HEK293 (cell line): ENCODE data around the gene HOXC5.

Experiments
- CTCF ChIA-PET: fragments of 350-600 bp; formaldehyde crosslinking; extraction: SDS; loops from one replicate; lab custom pipeline; 2021; ENCODE audit warnings: antibody characterized with exemption; lab: Yijun Ruan, JAX
- POLR2A ChIA-PET: fragments of 300-600 bp; formaldehyde crosslinking; extraction: SDS; loops from one replicate; lab custom pipeline; 2020; ENCODE audit warnings: antibody characterized with exemption, inconsistent platforms; lab: Yijun Ruan, JAX
- H3K27ac ChIP-seq: fragments of 200-500 bp; sonication (Bioruptor generic); 2 replicates; pipeline ENCODE4 v1.5.1; 2014; ENCODE audit warnings: low read depth, low read length, control low read depth, inconsistent platforms; ENCODE audit errors: extremely low read depth
- H3K36me3 ChIP-seq, 2 experiments: fragments of 200-500 bp in 1 of 2; sonication (Bioruptor generic) in 1 of 2; 1 replicate in 1 of 2; 2 replicates in 1 of 2; pipeline ENCODE4 v1.5.1; 2014 to 2017; ENCODE audit warnings: inconsistent platforms in 2 of 2, low read length in 2 of 2; ENCODE audit not compliant: control insufficient read depth in 2 of 2, insufficient read depth in 1 of 2
- H3K4me1 ChIP-seq: fragments of 200-500 bp; sonication (Bioruptor generic); 2 replicates; pipeline ENCODE4 v1.5.1; 2014; ENCODE audit warnings: mild to moderate bottlenecking, low read length, inconsistent platforms; ENCODE audit not compliant: control insufficient read depth, insufficient read depth
- H3K4me3 ChIP-seq: 2 replicates; pipeline ENCODE4 v1.5.1; 2011; ENCODE audit warnings: low read depth, mild to moderate bottlenecking, control low read depth, low read length, moderate library complexity
- H3K9me3 ChIP-seq: fragments of 200-500 bp; sonication (Bioruptor generic); 2 replicates; pipeline ENCODE4 v1.5.1; 2014; ENCODE audit warnings: low read depth, low read length, inconsistent platforms; ENCODE audit not compliant: control insufficient read depth, insufficient read depth
- FEZF1 ChIP-seq: fragments of 450-650 bp; formaldehyde crosslinking; IDR thresholded peaks from 2 replicates; pipeline ENCODE4 v1.5.1; 2016; ENCODE audit warnings: missing biosample characterization, missing genetic modification characterization
- GLI4 ChIP-seq: fragments of 450-650 bp; formaldehyde crosslinking; IDR thresholded peaks from 2 replicates; pipeline ENCODE4 v1.5.1; 2016; ENCODE audit warnings: missing biosample characterization, missing genetic modification characterization
- KLF16 ChIP-seq: fragments of 450-650 bp; formaldehyde crosslinking; IDR thresholded peaks from 2 replicates; pipeline ENCODE4 v1.5.1; 2017; ENCODE audit warnings: missing biosample characterization, missing genetic modification characterization
- SP7 ChIP-seq: fragments of 450-650 bp; formaldehyde crosslinking; IDR thresholded peaks from 2 replicates; pipeline ENCODE4 v1.5.1; 2016; ENCODE audit warnings: missing biosample characterization, missing genetic modification characterization
- TRIM28 ChIP-seq: IDR thresholded peaks from 2 replicates; pipeline ENCODE4 v1.6.1; 2011; ENCODE audit warnings: low read length, control low read depth, borderline replicate concordance
- ZBTB1 ChIP-seq: fragments of 450-650 bp; formaldehyde crosslinking; IDR thresholded peaks from 2 replicates; pipeline ENCODE4 v1.5.1; 2016; ENCODE audit warnings: missing biosample characterization, missing genetic modification characterization
- ZBTB8A ChIP-seq: fragments of 450-650 bp; formaldehyde crosslinking; IDR thresholded peaks from 2 replicates; pipeline ENCODE4 v1.5.1; 2016; ENCODE audit warnings: missing biosample characterization, missing genetic modification characterization
- ZFP69B ChIP-seq: fragments of 450-650 bp; formaldehyde crosslinking; IDR thresholded peaks from 2 replicates; pipeline ENCODE4 v1.5.1; 2016; ENCODE audit warnings: missing biosample characterization, missing genetic modification characterization
- ZNF10 ChIP-seq: fragments of 450-650 bp; formaldehyde crosslinking; IDR thresholded peaks from 2 replicates; pipeline ENCODE4 v1.5.1; 2017; ENCODE audit warnings: missing biosample characterization, missing genetic modification characterization
- ZNF138 ChIP-seq: fragments of 450-650 bp; formaldehyde crosslinking; IDR thresholded peaks from 2 replicates; pipeline ENCODE4 v1.5.1; 2016; ENCODE audit warnings: missing biosample characterization, missing genetic modification characterization, borderline replicate concordance
- ZNF148 ChIP-seq: fragments of 450-650 bp; formaldehyde crosslinking; IDR thresholded peaks from 2 replicates; pipeline ENCODE4 v1.5.0; 2017; ENCODE audit warnings: missing biosample characterization, missing genetic modification characterization, borderline replicate concordance
- ZNF2 ChIP-seq: fragments of 450-650 bp; formaldehyde crosslinking; IDR thresholded peaks from 2 replicates; pipeline ENCODE4 v1.5.1; 2016; ENCODE audit warnings: missing biosample characterization, missing genetic modification characterization
- ZNF239 ChIP-seq: fragments of 450-650 bp; formaldehyde crosslinking; IDR thresholded peaks from 2 replicates; pipeline ENCODE4 v1.5.1; 2016; ENCODE audit warnings: missing biosample characterization, missing genetic modification characterization
- ZNF24 ChIP-seq: fragments of 450-650 bp; formaldehyde crosslinking; IDR thresholded peaks from 2 replicates; pipeline ENCODE4 v1.5.1; 2016; ENCODE audit warnings: missing biosample characterization, missing genetic modification characterization
- ZNF394 ChIP-seq: fragments of 450-650 bp; formaldehyde crosslinking; IDR thresholded peaks from 2 replicates; pipeline ENCODE4 v1.5.1; 2016; ENCODE audit warnings: missing biosample characterization, missing genetic modification characterization, mild to moderate bottlenecking, moderate library complexity, borderline replicate concordance
- ZNF449 ChIP-seq: fragments of 450-650 bp; formaldehyde crosslinking; IDR thresholded peaks from 2 replicates; pipeline ENCODE4 v1.5.1; 2017; ENCODE audit warnings: missing biosample characterization, mild to moderate bottlenecking, missing genetic modification characterization, moderate library complexity
- ZNF473 ChIP-seq: fragments of 450-650 bp; formaldehyde crosslinking; IDR thresholded peaks from 2 replicates; pipeline ENCODE4 v1.5.1; 2017; ENCODE audit warnings: missing biosample characterization, missing genetic modification characterization
- ZNF48 ChIP-seq: fragments of 450-650 bp; formaldehyde crosslinking; IDR thresholded peaks from 2 replicates; pipeline ENCODE4 v1.5.1; 2016; ENCODE audit warnings: missing biosample characterization, missing genetic modification characterization
- ZNF501 ChIP-seq: fragments of 450-650 bp; formaldehyde crosslinking; IDR thresholded peaks from 2 replicates; pipeline ENCODE4 v1.5.1; 2016; ENCODE audit warnings: missing biosample characterization, missing genetic modification characterization
- ZNF529 ChIP-seq: fragments of 450-650 bp; formaldehyde crosslinking; IDR thresholded peaks from 2 replicates; pipeline ENCODE4 v1.5.1; 2017; ENCODE audit warnings: missing genetic modification characterization, missing biosample characterization; ENCODE audit not compliant: insufficient replicate concordance
- ZNF549 ChIP-seq: fragments of 450-650 bp; IDR thresholded peaks from 2 replicates; pipeline ENCODE4 v1.5.1; 2018; ENCODE audit warnings: missing biosample characterization, missing genetic modification characterization, mild to moderate bottlenecking, inconsistent platforms, moderate library complexity
- ZNF580 ChIP-seq: fragments of 450-650 bp; formaldehyde crosslinking; IDR thresholded peaks from 2 replicates; pipeline ENCODE4 v1.5.1; 2016; ENCODE audit warnings: missing biosample characterization, missing genetic modification characterization
- ZNF596 ChIP-seq: fragments of 450-650 bp; IDR thresholded peaks from 2 replicates; pipeline ENCODE4 v1.5.0; 2018; ENCODE audit warnings: missing biosample characterization, mild to moderate bottlenecking, missing genetic modification characterization, moderate library complexity
- ZNF692 ChIP-seq: fragments of 450-650 bp; formaldehyde crosslinking; IDR thresholded peaks from 2 replicates; pipeline ENCODE4 v1.5.1; 2016; ENCODE audit warnings: missing biosample characterization, missing genetic modification characterization
- ZNF701 ChIP-seq: fragments of 450-650 bp; formaldehyde crosslinking; IDR thresholded peaks from 2 replicates; pipeline ENCODE4 v1.5.1; 2016; ENCODE audit warnings: missing biosample characterization, missing genetic modification characterization
- ZNF707 ChIP-seq: fragments of 450-650 bp; formaldehyde crosslinking; IDR thresholded peaks from 2 replicates; pipeline ENCODE4 v1.5.1; 2016; ENCODE audit warnings: missing biosample characterization, missing genetic modification characterization
- ZNF76 ChIP-seq: fragments of 450-650 bp; formaldehyde crosslinking; IDR thresholded peaks from 2 replicates; pipeline ENCODE4; 2016; ENCODE audit warnings: low read depth, missing biosample characterization, missing genetic modification characterization, borderline replicate concordance
- ZNF776 ChIP-seq: fragments of 450-650 bp; formaldehyde crosslinking; IDR thresholded peaks from 2 replicates; pipeline ENCODE4 v1.5.0; 2017; ENCODE audit warnings: missing biosample characterization, missing genetic modification characterization, borderline replicate concordance
- ZSCAN23 ChIP-seq: fragments of 450-650 bp; formaldehyde crosslinking; IDR thresholded peaks from 2 replicates; pipeline ENCODE4 v1.5.1; 2016; ENCODE audit warnings: missing biosample characterization, missing genetic modification characterization
- ZSCAN30 ChIP-seq: fragments of 450-650 bp; IDR thresholded peaks from 2 replicates; pipeline ENCODE4 v1.5.1; 2018; ENCODE audit warnings: missing biosample characterization, mild to moderate bottlenecking, missing genetic modification characterization, moderate library complexity

HOXC5 gene

GRCh38 chr12:54035568-54036264, 2.9 kb downstream of the HOXC5 start (continued):
- TF ChIP-seq ZNF580, result no peak
- TF ChIP-seq TRIM28, result no peak
- TF ChIP-seq KLF16, result no peak
- TF ChIP-seq ZNF2 (tag by site-specific recombination), result peak; percentile 54; the same call in 1 of the 2 replicates
- TF ChIP-seq ZFP69B (tag by site-specific recombination), result peak; percentile 33; the same call in 1 of the 2 replicates
- no peak; the same call in 1 of the 2 replicates for TF ChIP-seq SP7 (tag by site-specific recombination)
- no peak for TF ChIP-seq ZNF776
- no peak for TF ChIP-seq ZNF701 (tag by site-specific recombination)
- no peak for TF ChIP-seq ZNF138 (tag by site-specific recombination)
- TF ChIP-seq ZNF148, result no peak
- TF ChIP-seq ZNF529, result no peak
- no peak for TF ChIP-seq ZSCAN23
- TF ChIP-seq FEZF1 (tag by site-specific recombination), result peak; percentile 91
- no peak for TF ChIP-seq ZNF48 (tag by site-specific recombination)
- TF ChIP-seq ZNF473, result no peak

GRCh38 chr12:54036620-54037359, 3.9 kb downstream of the HOXC5 start:
- Histone ChIP-seq H3K36me3 (peaks cover 3 to 7% of the 10 kb centered on the region in 2 experiments; a peak in 2 of 3 replicates), H3K27ac (peak overlapping the region; percentile 100), H3K4me1 (peaks cover 58% of the 10 kb centered on the region), H3K4me3 (no peak overlapping the region), H3K9me3 (no peaks in the 10 kb centered on the region)
- POLR2A ChIA-PET, result interaction anchor here (0.5 to 2.3 kb wide), 4 partner anchors 17 to 165 kb away, joined by 3 to 18 read pairs (median 6); partner anchors contain the start of genes HOXC10 and HOXC4
- CTCF ChIA-PET, result interaction anchor here (0.6 to 3.5 kb wide), 8 partner anchors 9 to 178 kb away, joined by 3 to 17 read pairs (median 8); no protein-coding TSS in a partner anchor
- TF ChIP-seq ZBTB8A (tag by site-specific recombination) (peak; percentile 72), GLI4 (tag by site-specific recombination) (no peak), ZNF501 (tag by site-specific recombination) (peak; percentile 59; the same call in 1 of the 2 replicates), ZNF24 (tag by site-specific recombination) (peak; percentile 48; the same call in 1 of the 2 replicates), ZNF596 (peak; percentile 72; the same call in 1 of the 2 replicates), ZNF138 (tag by site-specific recombination) (no peak), ZBTB1 (tag by site-specific recombination) (0 out of 2 replicates have a peak, but pooled peaks have one; percentile 19), ZNF10 (peak; percentile 56), ZNF449 (peak; percentile 72), ZNF394 (tag by site-specific recombination) (peak; percentile 95), ZNF239 (tag by site-specific recombination) (no peak), ZNF707 (tag by site-specific recombination) (no peak), ZNF549 (tag by site-specific recombination) (no peak), ZNF76 (peak; percentile 28; the same call in 1 of the 2 replicates), ZSCAN30 (tag by site-specific recombination) (peak; percentile 79; the same call in 1 of the 2 replicates), ZNF692 (tag by site-specific recombination) (peak; percentile 22; the same call in 1 of the 2 replicates)
